HEK293 (cell line): ENCODE measurements around the gene ZNF608.
A peak's percentile ranks its signal among the peaks of the same experiment; 100 is the strongest.

Source experiments
- ELK4 ChIP-seq: IDR thresholded peaks from 2 replicates; pipeline ENCODE4 v1.6.1; 2011; ENCODE audit warnings: mild to moderate bottlenecking, low read depth, low read length, borderline replicate concordance
- PRDM2 ChIP-seq: fragments of 450-650 bp; formaldehyde crosslinking; IDR thresholded peaks from 2 replicates; pipeline ENCODE4 v1.5.1; 2016; ENCODE audit warnings: missing biosample characterization, missing genetic modification characterization, borderline replicate concordance
- PRDM4 ChIP-seq: fragments of 450-650 bp; formaldehyde crosslinking; IDR thresholded peaks from 2 replicates; pipeline ENCODE4 v1.5.1; 2017; ENCODE audit warnings: missing biosample characterization, missing genetic modification characterization
- REPIN1 ChIP-seq: fragments of 450-650 bp; formaldehyde crosslinking; IDR thresholded peaks from 2 replicates; pipeline ENCODE4 v1.5.1; 2017; ENCODE audit warnings: missing biosample characterization, missing genetic modification characterization, low read depth
- SCRT1 ChIP-seq: fragments of 450-650 bp; formaldehyde crosslinking; IDR thresholded peaks from 2 replicates; pipeline ENCODE4 v1.5.1; 2016; ENCODE audit warnings: missing biosample characterization, missing genetic modification characterization, borderline replicate concordance
- SETDB1 ChIP-seq: IDR thresholded peaks from one replicate; pipeline ENCODE4 v1.6.1; 2017; ENCODE audit warnings: mild to moderate bottlenecking, low read length, moderate library complexity, mixed read lengths; ENCODE audit not compliant: insufficient read length
- SP3 ChIP-seq: fragments of 450-650 bp; formaldehyde crosslinking; IDR thresholded peaks from 2 replicates; pipeline ENCODE4 v1.5.1; 2016; ENCODE audit warnings: missing biosample characterization, missing genetic modification characterization
- ZBTB11 ChIP-seq: fragments of 450-650 bp; formaldehyde crosslinking; conservative IDR thresholded peaks from 2 replicates; pipeline ENCODE4 v1.5.1; 2016; ENCODE audit warnings: low read depth, missing biosample characterization, missing genetic modification characterization
- ZBTB26 ChIP-seq: fragments of 450-650 bp; formaldehyde crosslinking; optimal IDR thresholded peaks from 2 replicates; pipeline ENCODE3; 2016; ENCODE audit warnings: missing biosample characterization, mild to moderate bottlenecking, missing genetic modification characterization
- ZFP37 ChIP-seq: fragments of 450-650 bp; formaldehyde crosslinking; IDR thresholded peaks from 2 replicates; pipeline ENCODE4 v1.5.1; 2016; ENCODE audit warnings: missing biosample characterization, missing genetic modification characterization
- ZFP69B ChIP-seq: fragments of 450-650 bp; formaldehyde crosslinking; IDR thresholded peaks from 2 replicates; pipeline ENCODE4 v1.5.1; 2016; ENCODE audit warnings: missing biosample characterization, missing genetic modification characterization
- ZNF10 ChIP-seq: fragments of 450-650 bp; formaldehyde crosslinking; IDR thresholded peaks from 2 replicates; pipeline ENCODE4 v1.5.1; 2017; ENCODE audit warnings: missing biosample characterization, missing genetic modification characterization
- ZNF132 ChIP-seq: fragments of 450-650 bp; formaldehyde crosslinking; IDR thresholded peaks from 2 replicates; pipeline ENCODE4 v1.5.1; 2017; ENCODE audit warnings: missing biosample characterization, missing genetic modification characterization, borderline replicate concordance
- ZNF146 ChIP-seq: fragments of 450-650 bp; formaldehyde crosslinking; IDR thresholded peaks from 2 replicates; pipeline ENCODE4 v1.5.1; 2016; ENCODE audit warnings: missing biosample characterization, missing genetic modification characterization
- ZNF155 ChIP-seq: fragments of 450-650 bp; formaldehyde crosslinking; IDR thresholded peaks from 2 replicates; pipeline ENCODE4 v1.5.1; 2016; ENCODE audit warnings: missing biosample characterization, missing genetic modification characterization
- ZNF223 ChIP-seq: fragments of 450-650 bp; formaldehyde crosslinking; IDR thresholded peaks from 2 replicates; pipeline ENCODE4 v1.5.1; 2016; ENCODE audit warnings: missing biosample characterization, missing genetic modification characterization
- ZNF266 ChIP-seq: fragments of 450-650 bp; formaldehyde crosslinking; IDR thresholded peaks from 2 replicates; pipeline ENCODE4 v1.5.1; 2016; ENCODE audit warnings: missing biosample characterization, missing genetic modification characterization, low read depth
- ZNF341 ChIP-seq: fragments of 450-650 bp; formaldehyde crosslinking; IDR thresholded peaks from 2 replicates; pipeline ENCODE4; 2016; ENCODE audit warnings: low read depth, missing biosample characterization, missing genetic modification characterization
- ZNF366 ChIP-seq: fragments of 450-650 bp; formaldehyde crosslinking; conservative IDR thresholded peaks from 2 replicates; pipeline ENCODE4 v1.5.1; 2016; ENCODE audit warnings: missing biosample characterization, missing genetic modification characterization
- ZNF514 ChIP-seq: fragments of 450-650 bp; formaldehyde crosslinking; IDR thresholded peaks from 2 replicates; pipeline ENCODE4 v1.5.1; 2016; ENCODE audit warnings: missing biosample characterization, missing genetic modification characterization
- ZNF529 ChIP-seq: fragments of 450-650 bp; formaldehyde crosslinking; IDR thresholded peaks from 2 replicates; pipeline ENCODE4 v1.5.1; 2017; ENCODE audit warnings: missing genetic modification characterization, missing biosample characterization; ENCODE audit not compliant: insufficient replicate concordance
- ZNF561 ChIP-seq: fragments of 450-650 bp; IDR thresholded peaks from 2 replicates; pipeline ENCODE4 v1.5.1; 2018; ENCODE audit warnings: missing biosample characterization, missing genetic modification characterization, borderline replicate concordance
- ZNF621 ChIP-seq: fragments of 450-650 bp; formaldehyde crosslinking; IDR thresholded peaks from 2 replicates; pipeline ENCODE4 v1.5.1; 2017; ENCODE audit warnings: missing biosample characterization, missing genetic modification characterization
- ZNF654 ChIP-seq: fragments of 450-650 bp; formaldehyde crosslinking; IDR thresholded peaks from 2 replicates; pipeline ENCODE4 v1.5.1; 2016; ENCODE audit warnings: low read depth, missing biosample characterization, missing genetic modification characterization
- ZNF747 ChIP-seq: fragments of 450-650 bp; formaldehyde crosslinking; IDR thresholded peaks from 2 replicates; pipeline ENCODE4 v1.5.1; 2016; ENCODE audit warnings: missing biosample characterization, missing genetic modification characterization
- ZNF76 ChIP-seq: fragments of 450-650 bp; formaldehyde crosslinking; IDR thresholded peaks from 2 replicates; pipeline ENCODE4; 2016; ENCODE audit warnings: low read depth, missing biosample characterization, missing genetic modification characterization, borderline replicate concordance
- ZNF843 ChIP-seq: fragments of 450-650 bp; formaldehyde crosslinking; IDR thresholded peaks from 2 replicates; pipeline ENCODE4 v1.5.1; 2016; ENCODE audit warnings: missing biosample characterization, missing genetic modification characterization

Gene ZNF608

GRCh38 chr5:124698770-124699169, 47.7 kb downstream of the ZNF608 start (continued):
- TF ChIP-seq ZNF747 (tag by site-specific recombination) = no peak
- TF ChIP-seq ZNF529 (tag by site-specific recombination) = no peak
- TF ChIP-seq ZNF561 (tag by site-specific recombination) = 0 out of 2 replicates have a peak, but pooled peaks have one; percentile 15
- 0 out of 2 replicates have a peak, but pooled peaks have one; percentile 33 for TF ChIP-seq ZNF366 (tag by site-specific recombination)
- TF ChIP-seq ZFP69B = no peak
- no peak for TF ChIP-seq ZNF76
- TF ChIP-seq ZNF223 (tag by site-specific recombination) = no peak
- TF ChIP-seq PRDM4 (tag by site-specific recombination) = 0 out of 2 replicates have a peak, but pooled peaks have one; percentile 32
- TF ChIP-seq ZNF10 = no peak
- no peak for TF ChIP-seq ZNF266 (tag by site-specific recombination)
- TF ChIP-seq ZNF843 = 0 out of 2 replicates have a peak, but pooled peaks have one; percentile 16
- TF ChIP-seq ZNF514 (tag by site-specific recombination) = no peak
- no peak for TF ChIP-seq REPIN1 (tag by site-specific recombination)
- no peak for TF ChIP-seq PRDM2
- TF ChIP-seq SCRT1 (tag by site-specific recombination) = no peak
- TF ChIP-seq ZNF132 (tag by site-specific recombination) = no peak
- TF ChIP-seq ZNF621 (tag by site-specific recombination) = no peak
- TF ChIP-seq SP3 (tag by site-specific recombination) = no peak
- TF ChIP-seq ZNF155 = no peak
- no peak for TF ChIP-seq ZNF654 (tag by site-specific recombination)
- no peak for TF ChIP-seq ZBTB11 (tag by site-specific recombination)
- TF ChIP-seq ZNF146 (tag by site-specific recombination) = no peak
- no peak for TF ChIP-seq ZFP37
- TF ChIP-seq ZNF341 (tag by site-specific recombination) = peak; percentile 42
- no peak for TF ChIP-seq ZBTB26 (tag by site-specific recombination)
- no peak for TF ChIP-seq SETDB1
- no peak for TF ChIP-seq ELK4
